GM19351 (cell line): ENCODE measurements around the gene LOXL1.
"Not testable (repeated sequence)": the region's sequence is repeated elsewhere in the genome, so short reads cannot be mapped to it uniquely, and the experiment has no call there.

Experiments
- ATAC-seq: cut with Tn5 transposase; IDR thresholded peaks from one replicate; pipeline ENCODE4 v1.9.1; 2021; ENCODE audit warnings: mild to moderate bottlenecking, moderate library complexity; ENCODE audit not compliant: unreplicated experiment

Gene LOXL1

DNA sequence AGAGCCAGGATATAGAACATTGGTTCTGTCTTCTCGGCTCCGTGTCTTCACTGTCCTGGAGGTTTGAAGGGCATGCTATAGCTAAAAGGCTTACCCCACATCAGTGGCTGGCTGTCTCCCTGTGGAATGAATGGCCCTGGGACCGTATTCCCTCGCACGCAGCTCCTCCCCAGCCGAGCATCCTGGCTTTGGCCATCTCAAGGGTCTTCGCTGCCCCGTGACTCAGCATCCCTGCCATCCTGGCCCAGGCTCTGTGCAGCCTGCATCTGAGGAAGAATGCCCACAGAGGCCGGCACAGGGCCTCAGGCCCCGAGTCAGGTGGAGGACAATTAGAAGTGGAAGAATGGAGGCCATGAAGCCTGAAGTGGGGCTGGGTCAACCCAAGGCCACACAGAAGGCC is 11.0 kb downstream of the LOXL1 start:
- no peak for ATAC-seq

GRCh38 chr15:73937726-73938125 is 11.5 kb downstream of the LOXL1 start:
- no peak for ATAC-seq

DNA sequence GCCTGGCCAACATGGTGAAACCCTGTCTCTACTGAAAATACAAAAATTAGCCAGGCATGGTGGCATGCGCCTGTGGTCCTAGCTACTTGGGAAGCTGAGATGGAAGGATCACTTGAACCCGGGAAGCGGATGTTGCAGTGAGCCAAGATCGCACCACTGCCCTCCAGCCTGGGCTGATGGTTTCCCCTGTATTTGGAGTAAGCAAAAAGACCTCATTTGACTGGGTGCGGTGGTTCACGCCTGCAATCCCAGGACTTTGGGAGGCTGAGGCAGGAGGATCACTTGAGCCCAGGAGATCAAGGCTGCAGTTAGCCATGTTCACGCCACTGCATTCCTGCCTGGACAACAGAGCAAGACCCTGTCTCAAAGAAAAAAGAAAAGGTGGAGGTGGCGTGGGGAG is 12.3 kb downstream of the LOXL1 start:
- ATAC-seq: not testable (repeated sequence)

DNA sequence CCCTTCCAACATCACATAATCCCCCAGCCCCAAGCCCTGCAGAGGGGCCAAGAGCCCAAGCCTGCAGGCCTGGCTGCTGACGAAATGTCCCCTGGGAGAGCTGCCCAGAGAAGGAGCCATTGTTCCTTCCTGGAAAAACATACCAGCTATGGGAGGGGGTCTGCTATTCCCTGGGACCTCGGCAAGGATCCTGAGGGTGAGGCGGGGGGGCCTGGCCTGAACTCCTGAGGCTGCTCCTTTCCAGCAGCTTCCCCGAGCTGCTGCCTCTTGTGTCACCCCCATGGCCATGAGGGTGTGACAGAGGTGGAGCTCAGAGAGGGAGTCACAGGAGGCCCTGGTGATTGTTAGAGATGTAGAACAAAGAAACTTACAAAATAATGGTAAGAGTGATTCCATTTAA is 12.9 kb downstream of the LOXL1 start:
- no peak for ATAC-seq

DNA sequence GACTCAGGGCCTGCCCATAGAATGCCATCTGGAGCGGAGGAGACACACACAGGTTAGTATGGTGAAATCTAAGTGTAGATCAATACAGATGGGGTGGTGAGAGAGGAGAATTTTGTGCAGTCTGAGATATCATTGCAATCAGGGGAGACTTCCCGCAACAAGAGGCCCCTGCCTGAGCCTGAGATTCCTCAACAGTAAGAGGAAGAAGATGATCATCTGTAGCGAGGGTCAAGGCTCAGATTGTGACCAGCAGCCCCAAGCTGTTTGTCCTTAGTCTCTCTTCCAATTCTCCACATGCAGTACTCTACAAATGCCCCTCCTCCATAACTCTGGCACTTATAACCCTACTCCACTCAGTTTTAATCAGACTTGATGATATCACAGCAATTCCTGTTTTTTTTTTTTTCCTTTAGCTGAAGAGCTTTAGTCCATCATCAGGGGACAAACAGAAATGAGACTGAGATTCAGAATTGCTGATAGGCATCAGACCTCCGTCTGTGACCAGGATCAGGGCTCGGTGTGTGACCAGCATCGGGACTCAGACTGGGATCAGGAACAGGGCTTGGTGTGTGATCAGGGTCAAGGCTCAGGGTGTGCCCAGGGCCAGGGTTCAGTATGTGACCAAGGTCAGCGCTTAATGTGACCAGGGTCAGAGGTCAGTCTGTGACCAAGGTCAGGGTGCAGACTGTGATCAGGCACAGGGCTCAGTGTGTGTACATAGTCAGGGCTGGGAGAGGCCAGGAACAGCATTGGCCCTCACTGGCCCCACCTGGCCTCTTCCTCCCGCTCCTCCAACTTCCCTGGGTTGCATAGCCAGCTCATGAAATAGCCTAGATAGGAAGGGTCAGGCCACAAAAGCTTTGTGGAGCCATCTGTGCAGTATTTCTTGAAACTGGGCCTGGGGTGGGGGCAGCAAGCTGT is 14.1 kb downstream of the LOXL1 start:
- ATAC-seq: no peak

- ATAC-seq: no peak
Observed at GRCh38 chr15:73941044-73941443, 14.8 kb downstream of the LOXL1 start.

DNA sequence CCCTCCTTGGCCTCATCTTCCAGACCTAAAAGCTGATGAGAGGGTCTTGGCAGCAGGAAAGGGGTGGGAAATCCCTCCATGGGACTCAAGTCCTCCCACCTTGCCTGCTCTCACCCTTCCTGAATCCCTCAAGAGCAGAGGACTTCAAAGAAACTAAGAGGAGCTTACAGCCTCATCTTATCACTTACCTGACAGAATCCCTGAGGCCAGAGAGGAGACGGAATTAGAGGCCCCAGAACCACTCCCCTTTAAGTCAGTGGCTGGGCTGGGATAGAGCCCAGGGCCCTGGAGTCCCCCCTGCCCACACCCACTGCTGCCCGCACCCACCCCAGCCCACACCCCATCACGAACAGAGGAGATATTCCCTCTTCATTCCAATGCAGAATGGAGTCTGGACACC is 15.2 kb downstream of the LOXL1 start:
- no peak for ATAC-seq

- no peak for ATAC-seq
Observed at GRCh38 chr15:73941871-73942635, 15.8 kb downstream of the LOXL1 start.

GRCh38 chr15:73942751-73943270 is 16.5 kb downstream of the LOXL1 start:
- ATAC-seq: no peak

DNA sequence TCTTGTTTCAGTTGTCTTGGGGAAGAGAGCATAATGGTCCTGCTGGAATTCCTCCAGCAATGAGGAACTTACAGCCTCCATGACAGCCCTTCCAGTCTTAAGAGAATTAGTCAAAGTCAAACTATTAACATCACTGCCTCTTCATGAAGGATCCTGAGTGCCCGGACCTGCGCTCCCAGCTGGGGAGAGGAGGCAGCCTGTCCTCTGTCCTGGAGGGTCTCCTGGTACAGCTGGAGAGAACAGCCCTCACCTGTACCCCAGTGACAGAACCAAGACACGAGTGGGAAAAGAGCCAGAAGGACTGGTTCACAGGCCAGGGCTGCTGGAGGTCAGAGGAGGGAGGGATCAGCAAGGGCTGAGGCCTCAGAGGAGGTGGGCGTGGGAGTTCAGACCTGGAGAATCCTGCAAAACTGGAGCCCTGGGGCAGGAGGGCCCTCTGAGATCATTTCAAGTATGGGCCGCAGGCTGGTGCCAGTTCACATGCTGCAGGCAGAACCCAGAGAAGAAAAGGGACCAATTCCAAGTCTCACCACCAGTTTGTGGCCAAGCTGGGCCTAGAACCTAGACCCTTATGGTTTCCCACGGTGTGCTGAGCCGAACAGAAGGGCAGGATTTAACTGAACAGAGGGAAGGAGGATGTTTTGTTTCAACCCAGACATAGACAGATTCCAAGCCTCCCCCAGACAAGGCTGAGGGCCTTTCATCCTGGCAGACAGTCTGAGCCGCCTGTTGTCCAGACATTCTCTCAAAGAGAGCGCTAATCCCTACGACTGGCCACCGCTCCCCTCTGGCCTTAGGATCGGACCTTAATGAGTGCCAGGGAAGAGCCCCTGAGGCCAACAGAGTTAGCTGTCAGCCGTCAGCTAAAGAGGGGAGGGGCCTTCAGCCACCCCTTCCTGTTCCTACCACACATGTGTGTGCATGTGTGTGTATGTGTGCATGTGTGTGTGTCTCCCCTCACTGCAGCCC is 18.2 kb downstream of the LOXL1 start:
- ATAC-seq: no peak

DNA sequence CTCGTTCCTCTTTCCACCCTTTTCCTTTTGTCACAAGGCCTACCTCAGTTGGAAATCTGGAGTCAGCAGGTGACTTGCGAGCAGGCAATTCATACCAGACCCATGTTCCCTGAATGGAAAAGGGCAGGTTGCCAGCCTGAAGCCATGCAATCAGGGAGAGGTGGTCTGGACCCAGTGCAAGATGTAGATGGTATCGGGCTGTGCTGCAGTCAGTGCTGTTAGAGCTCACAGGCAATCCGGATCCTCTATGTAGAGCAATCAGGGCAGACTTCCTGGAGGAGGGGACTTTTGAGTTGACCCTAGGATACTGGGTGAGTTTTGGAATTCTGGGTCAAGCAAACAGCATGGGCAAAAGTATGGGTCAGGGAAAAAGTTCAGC is 18.9 kb downstream of the LOXL1 start:
- ATAC-seq: no peak

GRCh38 chr15:73946046-73946721 is 19.9 kb downstream of the LOXL1 start:
- ATAC-seq: no peak

- no peak for ATAC-seq
Observed at GRCh38 chr15:73946795-73947370, 20.6 kb downstream of the LOXL1 start.

GRCh38 chr15:73947651-73948050 is 21.4 kb downstream of the LOXL1 start:
- no peak for ATAC-seq

DNA sequence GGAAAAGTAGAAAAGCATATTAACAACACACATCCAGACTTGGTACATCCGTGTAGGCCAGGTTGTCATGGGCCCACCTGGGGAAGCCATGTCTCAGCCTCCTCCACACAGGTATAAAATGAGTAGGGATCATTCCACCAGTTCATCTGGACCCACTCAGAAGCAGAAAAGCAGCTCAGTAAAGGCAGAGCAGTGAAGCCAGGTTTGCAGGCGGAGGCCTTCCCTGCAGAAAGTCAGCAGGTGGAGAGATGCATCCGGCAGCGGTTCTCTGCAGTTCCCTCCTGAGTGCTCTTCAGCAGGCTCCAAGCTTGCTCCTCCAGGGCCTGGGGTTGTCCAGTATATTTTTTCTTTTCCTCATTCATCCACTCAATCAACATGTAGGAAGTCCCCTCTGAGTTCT is 22.1 kb downstream of the LOXL1 start:
- no peak for ATAC-seq

- ATAC-seq: no peak
Observed at GRCh38 chr15:73948982-73949381, 22.7 kb downstream of the LOXL1 start.

DNA sequence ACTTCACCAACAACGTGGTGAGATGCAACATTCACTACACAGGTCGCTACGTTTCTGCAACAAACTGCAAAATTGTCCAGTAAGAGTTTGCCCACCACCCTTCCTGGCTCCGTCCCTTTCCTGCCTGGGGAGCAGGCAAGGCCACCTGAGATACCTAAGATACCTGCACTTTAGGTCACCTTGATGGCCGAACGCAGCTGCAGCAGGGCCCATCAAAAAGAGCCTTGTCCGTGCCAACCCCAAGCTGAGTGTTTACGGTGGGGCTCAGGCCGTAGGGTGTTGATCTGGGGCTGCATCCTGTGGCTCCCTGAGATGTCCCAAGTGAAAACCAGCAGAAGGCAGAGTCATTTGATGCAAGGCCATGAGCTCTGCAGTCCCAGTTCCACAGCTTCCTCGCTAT is 23.2 kb downstream of the LOXL1 start:
- ATAC-seq: no peak

GRCh38 chr15:73950479-73950830 is 24.2 kb downstream of the LOXL1 start:
- ATAC-seq: no peak

- ATAC-seq: peak; percentile 54
Observed at GRCh38 chr15:73950831-73951561, 24.7 kb downstream of the LOXL1 start.
